Measurements from ENCODE around the gene CPSF4L.
"Not testable (repeated sequence)": the region's sequence is repeated elsewhere in the genome, so short reads cannot be mapped to it uniquely, and the experiment has no call there.

CPSF4L gene

DNA sequence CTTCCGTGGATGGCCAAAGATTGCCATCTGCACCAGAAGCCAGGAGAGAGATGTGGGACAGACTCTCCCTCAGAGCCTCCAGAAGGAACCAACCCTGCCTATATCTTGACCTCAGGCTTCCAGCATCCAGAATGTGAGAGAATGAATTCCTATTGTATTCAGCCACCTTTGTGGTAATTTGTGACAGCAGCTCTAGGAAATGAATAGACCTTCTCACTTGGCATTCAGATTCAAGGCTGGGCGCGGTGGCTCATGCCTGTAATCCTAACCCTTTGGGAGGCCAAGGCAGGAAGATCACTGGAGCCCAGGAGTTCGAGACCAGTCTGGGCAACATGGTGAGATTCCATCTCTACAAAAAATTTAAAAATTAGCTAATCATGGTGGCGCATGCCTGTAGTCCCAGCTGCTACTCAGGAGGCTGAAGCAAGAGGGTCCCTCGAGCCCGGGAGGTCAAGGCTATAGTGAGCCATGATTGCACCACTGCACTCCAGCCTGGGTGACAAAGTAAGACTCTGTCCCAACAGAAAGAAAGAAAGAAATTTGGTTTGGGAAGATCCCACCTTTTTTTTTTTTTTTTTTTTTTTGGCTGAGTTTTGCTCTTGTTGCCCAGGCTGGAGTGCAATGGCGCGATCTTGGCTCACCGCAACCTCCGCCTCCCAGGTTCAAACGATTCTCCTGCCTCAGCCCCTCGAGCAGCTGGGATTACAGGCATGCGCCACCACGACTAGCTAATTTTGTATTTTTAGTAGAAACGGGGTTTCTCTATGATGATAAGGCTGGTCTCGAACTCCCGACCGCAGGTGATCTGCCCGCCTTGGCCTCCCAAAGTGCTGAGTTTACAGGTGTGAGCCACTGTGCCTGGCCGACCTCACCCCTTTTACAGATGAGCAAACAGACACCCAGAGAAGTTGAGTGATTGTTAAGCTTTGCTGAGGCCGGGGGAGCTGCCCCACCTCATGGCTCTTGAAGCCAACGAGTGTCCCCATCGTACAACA is 4.3 kb upstream of the CPSF4L start:
- no peak for TF ChIP-seq CTCF (IDR thresholded peaks at IDR 0.05; ENCODE audit: insufficient read depth, low read length, poor library complexity, severe bottlenecking)
- H3K4me3 ChIP-seq (replicated peaks; ENCODE audit: low read depth, low read length) = no peak overlapping the region
- DNase-seq (ENCODE audit: extremely low read depth, insufficient read length) = no peak
- no peaks in the 10 kb centered on the region for H3K27me3 ChIP-seq (replicated peaks; ENCODE audit: control insufficient read depth, insufficient read depth, low read length)
- no peaks in the 10 kb centered on the region for H3K36me3 ChIP-seq (ENCODE audit: control insufficient read depth, insufficient read depth, low read length)

DNA sequence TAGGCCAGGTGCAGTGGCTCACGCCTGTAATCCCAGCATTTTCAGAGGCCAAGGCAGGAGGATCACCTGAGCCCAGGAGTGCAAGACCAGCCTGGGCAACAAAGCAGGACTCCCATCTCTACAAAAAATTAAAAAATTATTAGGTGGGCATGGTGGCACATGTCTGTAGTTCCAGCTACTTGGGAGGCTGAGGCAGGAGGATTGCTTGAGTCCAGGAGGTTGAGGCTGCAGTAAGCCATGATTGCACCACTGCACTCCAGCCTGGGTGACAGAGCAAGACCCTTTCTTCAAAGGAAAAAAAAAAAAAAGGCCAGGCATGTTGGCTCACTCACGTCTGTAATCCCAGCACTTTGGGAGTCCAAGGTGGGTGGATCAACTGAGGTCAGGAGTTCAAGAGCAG is 2.8 kb upstream of the CPSF4L start:
- DNase-seq (ENCODE audit: extremely low read depth, insufficient read length); H3K27me3 ChIP-seq (replicated peaks; ENCODE audit: control insufficient read depth, insufficient read depth, low read length); H3K4me3 ChIP-seq (replicated peaks; ENCODE audit: low read depth, low read length); H3K36me3 ChIP-seq (ENCODE audit: control insufficient read depth, insufficient read depth, low read length): not testable (repeated sequence)

- TF ChIP-seq CTCF (IDR thresholded peaks at IDR 0.05; ENCODE audit: insufficient read depth, low read length, poor library complexity, severe bottlenecking) = no peak
- no peak overlapping the region for H3K4me3 ChIP-seq (replicated peaks; ENCODE audit: low read depth, low read length)
- no peak for DNase-seq (ENCODE audit: extremely low read depth, insufficient read length)
Measured at GRCh38 chr17:73262676-73263642, 1.3 kb upstream of the CPSF4L start.

DNA sequence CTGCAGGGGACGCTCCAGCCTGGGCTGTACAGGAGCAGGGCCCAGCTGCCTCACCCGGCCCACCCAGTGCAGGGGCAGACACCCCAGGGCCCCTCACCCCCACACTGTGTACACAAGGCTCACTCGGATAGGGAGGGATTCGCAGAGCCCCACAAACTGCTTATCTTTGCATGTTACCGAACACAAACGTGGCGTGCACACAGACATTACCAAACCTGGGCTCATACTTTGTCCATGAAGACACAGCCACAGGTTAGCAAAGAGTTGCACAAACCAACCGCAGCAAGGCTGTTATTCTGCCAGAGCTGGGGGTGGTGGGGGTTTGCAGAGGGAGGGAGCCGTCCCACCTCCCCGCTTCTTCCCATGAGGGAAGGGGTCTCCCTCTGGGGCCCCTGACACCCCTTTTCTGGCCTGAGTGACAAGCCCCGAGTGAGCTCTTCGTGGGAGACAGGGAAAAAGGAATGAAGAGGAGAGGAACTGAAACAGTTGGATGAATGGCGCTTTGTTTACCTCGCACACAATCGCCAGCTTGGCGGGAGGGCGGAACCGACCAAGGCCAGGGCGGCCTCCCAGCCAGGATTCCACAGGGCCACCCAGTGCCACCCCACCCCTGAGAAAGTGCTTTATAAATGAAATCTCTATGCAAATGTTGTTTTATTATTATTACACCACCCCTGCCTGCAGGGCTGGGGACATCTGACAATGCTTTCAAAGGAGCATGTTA is 434 bp upstream of the CPSF4L start:
- H3K36me3 ChIP-seq (ENCODE audit: control insufficient read depth, insufficient read depth, low read length) = no peaks in the 10 kb centered on the region
- no peak for DNase-seq (ENCODE audit: extremely low read depth, insufficient read length)
- no peaks in the 10 kb centered on the region for H3K27me3 ChIP-seq (replicated peaks; ENCODE audit: control insufficient read depth, insufficient read depth, low read length)
- TF ChIP-seq CTCF (IDR thresholded peaks at IDR 0.05; ENCODE audit: insufficient read depth, low read length, poor library complexity, severe bottlenecking) = no peak
- no peak overlapping the region for H3K4me3 ChIP-seq (replicated peaks; ENCODE audit: low read depth, low read length)

More at GRCh38 chr17:73262676-73263642, 1.3 kb upstream of the CPSF4L start:
- H3K27me3 ChIP-seq (replicated peaks; ENCODE audit: control insufficient read depth, insufficient read depth, low read length) = no peaks in the 10 kb centered on the region
- no peaks in the 10 kb centered on the region for H3K36me3 ChIP-seq (ENCODE audit: control insufficient read depth, insufficient read depth, low read length)

DNA sequence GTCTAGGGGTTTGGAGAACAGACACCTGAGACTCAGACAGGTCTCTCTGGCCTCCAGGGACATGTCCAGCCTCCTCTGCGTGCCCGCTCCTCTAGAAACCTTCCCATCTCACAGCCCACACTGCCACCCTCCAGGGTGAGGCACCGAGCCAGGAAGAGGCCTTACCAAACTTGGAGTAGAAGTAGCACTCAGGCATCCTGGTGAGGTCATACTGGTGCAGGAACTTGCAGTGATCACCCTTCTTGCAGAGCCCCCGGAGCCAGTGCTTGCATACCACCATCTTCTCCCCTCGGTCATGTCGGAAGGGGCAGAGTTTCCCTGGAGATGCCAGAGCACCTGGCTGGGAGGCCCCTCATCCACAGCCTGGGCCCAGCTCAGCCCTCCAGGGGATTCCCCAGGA is 4.2 kb downstream of the CPSF4L start:
- no peak for DNase-seq (ENCODE audit: extremely low read depth, insufficient read length)
- H3K4me3 ChIP-seq (replicated peaks; ENCODE audit: low read depth, low read length) = no peak overlapping the region
- no peaks in the 10 kb centered on the region for H3K36me3 ChIP-seq (ENCODE audit: control insufficient read depth, insufficient read depth, low read length)
- TF ChIP-seq CTCF (IDR thresholded peaks at IDR 0.05; ENCODE audit: insufficient read depth, low read length, poor library complexity, severe bottlenecking) = no peak
- H3K27me3 ChIP-seq (replicated peaks; ENCODE audit: control insufficient read depth, insufficient read depth, low read length) = no peaks in the 10 kb centered on the region
